IMR-90 (cell line): ENCODE measurements around the gene DNTT. TPM values are rescaled to one million over a fixed set of nuclear protein-coding genes. Genes with fewer than 3 reads are reported as not detected.

Experiments used
- ATAC-seq: fragments of 200-7000 bp; cut with Tn5 transposase; 2 replicates; pipeline ENCODE4 v1.9.1; 2020; ENCODE audit warnings: low read depth, mild to moderate bottlenecking, moderate library complexity
- BruUV-seq: library from RNA; stranded (reverse); fragments of 400-500 nt; replicated peaks from 2 replicates; lab custom pipeline; 2021; lab: Mats Ljungman, UMichigan
- CTCF ChIA-PET: fragments of 300-600 bp; formaldehyde crosslinking; extraction: SDS; loops from one replicate; lab custom pipeline; 2021; ENCODE audit warnings: antibody characterized with exemption; lab: Yijun Ruan, JAX
- POLR2A ChIA-PET: fragments of 300-600 bp; sonication (Branson Sonifier 250); formaldehyde crosslinking; loops from one replicate; lab custom pipeline; 2022; ENCODE audit warnings: antibody characterized with exemption; ENCODE audit not compliant: unreplicated experiment; lab: Charles Lee
- DNase-seq: peaks from one replicate; pipeline ENCODE4 v3.0.0; 2013
- H2AFZ ChIP-seq: replicated peaks from 2 replicates; pipeline ENCODE3; 2013; ENCODE audit warnings: low read length, mild to moderate bottlenecking; ENCODE audit not compliant: poor library complexity
- H2AK5ac ChIP-seq: 2 replicates; pipeline ENCODE4 v1.6.1; 2013; ENCODE audit warnings: low read depth, low read length, inconsistent platforms
- H2AK9ac ChIP-seq: replicated peaks from 2 replicates; pipeline ENCODE3; 2013; ENCODE audit warnings: mild to moderate bottlenecking, low read depth, low read length, moderate library complexity; ENCODE audit not compliant: poor library complexity
- H2BK120ac ChIP-seq: 2 replicates; pipeline ENCODE4 v1.6.1; 2013; ENCODE audit warnings: low read depth, low read length, inconsistent platforms
- H2BK15ac ChIP-seq: 3 replicates; pipeline ENCODE4 v1.6.1; 2013; ENCODE audit warnings: low read depth, low read length, inconsistent platforms
- H2BK20ac ChIP-seq: 2 replicates; pipeline ENCODE4 v1.6.1; 2013; ENCODE audit warnings: low read depth, mild to moderate bottlenecking, inconsistent platforms, low read length, moderate library complexity
- H2BK5ac ChIP-seq: 2 replicates; pipeline ENCODE4 v1.6.1; 2013; ENCODE audit warnings: mild to moderate bottlenecking, low read depth, low read length, inconsistent platforms; ENCODE audit not compliant: poor library complexity, severe bottlenecking
- H3K14ac ChIP-seq: replicated peaks from 2 replicates; pipeline ENCODE4 v1.6.1; 2013; ENCODE audit warnings: low read depth, low read length, inconsistent platforms
- H3K18ac ChIP-seq: 2 replicates; pipeline ENCODE4 v1.6.1; 2013; ENCODE audit warnings: low read depth, low read length, control low read depth
- H3K23ac ChIP-seq: 2 replicates; pipeline ENCODE4 v1.6.1; 2013; ENCODE audit warnings: low read depth, low read length, inconsistent platforms
- H3K27ac ChIP-seq: 2 replicates; pipeline ENCODE4 v1.5.1; 2013; ENCODE audit warnings: mild to moderate bottlenecking, control low read depth, low read length; ENCODE audit not compliant: insufficient read depth
- H3K27me3 ChIP-seq: 2 replicates; pipeline ENCODE4 v1.6.1; 2013; ENCODE audit warnings: low read length; ENCODE audit not compliant: control insufficient read depth, insufficient read depth
- H3K36me3 ChIP-seq: 2 replicates; pipeline ENCODE4 v1.6.1; 2013; ENCODE audit warnings: low read length, mixed read lengths; ENCODE audit not compliant: control insufficient read depth, insufficient read depth
- H3K4ac ChIP-seq: 2 replicates; pipeline ENCODE4 v1.6.1; 2013; ENCODE audit warnings: low read depth, low read length, inconsistent platforms
- H3K4me1 ChIP-seq: 2 replicates; pipeline ENCODE4 v1.6.1; 2013; ENCODE audit warnings: low read length, mixed read lengths; ENCODE audit not compliant: control insufficient read depth, insufficient read depth
- H3K4me2 ChIP-seq: 2 replicates; pipeline ENCODE4 v1.6.1; 2013; ENCODE audit warnings: low read depth, mild to moderate bottlenecking, control low read depth, low read length, moderate library complexity
- H3K4me3 ChIP-seq: 2 replicates; pipeline ENCODE4 v1.5.1; 2013; ENCODE audit warnings: low read depth, mild to moderate bottlenecking, control low read depth, low read length, moderate library complexity; ENCODE audit not compliant: insufficient read depth
- H3K56ac ChIP-seq: 2 replicates; pipeline ENCODE4 v1.6.1; 2013; ENCODE audit warnings: low read length, inconsistent platforms; ENCODE audit not compliant: insufficient read depth; ENCODE audit errors: extremely low read depth
- H3K79me1 ChIP-seq, 2 experiments: 2 replicates each; pipeline ENCODE4 v1.6.1; 2013; ENCODE audit warnings: low read length in 2 of 2, inconsistent platforms in 1 of 2, low read depth in 1 of 2
- H3K9ac ChIP-seq: 2 replicates; pipeline ENCODE4 v1.6.1; 2013; ENCODE audit warnings: low read depth, low read length, control low read depth
- H3K9me1 ChIP-seq: 2 replicates; pipeline ENCODE4 v1.6.1; 2013; ENCODE audit warnings: low read length, inconsistent platforms; ENCODE audit not compliant: insufficient read depth
- H3K9me3 ChIP-seq: 2 replicates; pipeline ENCODE4 v1.6.1; 2013; ENCODE audit warnings: low read length; ENCODE audit not compliant: control insufficient read depth, insufficient read depth
- H4K20me1 ChIP-seq: 2 replicates; pipeline ENCODE4 v1.6.1; 2013; ENCODE audit warnings: low read length, inconsistent platforms; ENCODE audit not compliant: insufficient read depth
- H4K5ac ChIP-seq: 2 replicates; pipeline ENCODE4 v1.6.1; 2013; ENCODE audit warnings: mild to moderate bottlenecking, low read depth, low read length, control low read depth
- H4K8ac ChIP-seq, 2 experiments: 2 replicates each; pipeline ENCODE4 v1.6.1; 2013; ENCODE audit warnings: low read depth in 2 of 2, low read length in 2 of 2, control low read depth in 1 of 2, inconsistent platforms in 1 of 2
- H4K91ac ChIP-seq: 2 replicates; pipeline ENCODE4 v1.6.1; 2013; ENCODE audit warnings: low read depth, low read length, inconsistent platforms; ENCODE audit not compliant: insufficient read depth
- BHLHE40 ChIP-seq: fragments of 150-350 bp; IDR thresholded peaks from 2 replicates; pipeline ENCODE4 v1.6.1; 2016; ENCODE audit warnings: mild to moderate bottlenecking, low read depth, low read length
- CEBPB ChIP-seq: IDR thresholded peaks from 2 replicates; pipeline ENCODE4 v1.6.1; 2012; ENCODE audit warnings: low read depth, low read length, improper control_type of control experiment
- CHD1 ChIP-seq: IDR thresholded peaks from 2 replicates; pipeline ENCODE4 v1.6.1; 2012; ENCODE audit warnings: low read depth, low read length, improper control_type of control experiment
- FOS ChIP-seq: fragments of 150-350 bp; IDR thresholded peaks from 2 replicates; pipeline ENCODE4 v1.6.1; 2016; ENCODE audit warnings: low read depth, low read length
- MAFK ChIP-seq: IDR thresholded peaks from 2 replicates; pipeline ENCODE4 v1.6.1; 2012; ENCODE audit warnings: low read depth, low read length, improper control_type of control experiment
- MAZ ChIP-seq: IDR thresholded peaks from 2 replicates; pipeline ENCODE4 v1.6.1; 2012; ENCODE audit warnings: low read depth, mild to moderate bottlenecking, low read length, improper control_type of control experiment, moderate library complexity, borderline replicate concordance
- NFE2L2 ChIP-seq: fragments of 150-350 bp; IDR thresholded peaks from 2 replicates; pipeline ENCODE4 v1.6.1; 2016; ENCODE audit warnings: low read depth, mild to moderate bottlenecking, low read length
- POLR2A ChIP-seq: IDR thresholded peaks from 2 replicates; pipeline ENCODE4 v1.6.1; 2012; ENCODE audit warnings: mild to moderate bottlenecking, low read depth, low read length
- RAD21 ChIP-seq: IDR thresholded peaks from 2 replicates; pipeline ENCODE4 v1.6.1; 2012; ENCODE audit warnings: low read length, improper control_type of control experiment
- RCOR1 ChIP-seq: IDR thresholded peaks from 2 replicates; pipeline ENCODE4 v1.6.1; 2012; ENCODE audit warnings: mild to moderate bottlenecking, low read length, improper control_type of control experiment; ENCODE audit not compliant: insufficient replicate concordance
- RFX5 ChIP-seq: IDR thresholded peaks from 2 replicates; pipeline ENCODE4 v1.8.0; 2012; ENCODE audit warnings: low read depth, mild to moderate bottlenecking, low read length, moderate library complexity
- SMC3 ChIP-seq: fragments of 150-350 bp; IDR thresholded peaks from 2 replicates; pipeline ENCODE4 v1.6.1; 2016; ENCODE audit warnings: low read depth, mild to moderate bottlenecking, antibody characterized with exemption, low read length, moderate library complexity
- WGBS, 2 experiments: methylation state at CpG; one replicate each; pipeline versions ENCODE4 v1.1.5 to v1.1.7; 2013; ENCODE audit warnings: missing lambda C conversion rate in 2 of 2; ENCODE audit not compliant: insufficient read length in 1 of 2; ENCODE audit errors: extremely low coverage in 2 of 2; 5-methylcytosine and 5-hydroxymethylcytosine counted together
- dilution Hi-C: fragments of 300-500 bp; cut with HindIII; formaldehyde crosslinking; loops from one replicate; pipeline ENCODE4 v1.14.3; 2018; ENCODE audit warnings: low sequenced_read_pairs; ENCODE audit not compliant: unreplicated experiment
- in situ Hi-C: fragments of 300-500 bp; cut with MboI; formaldehyde crosslinking; loops from 3 replicates; pipeline ENCODE4 v1.14.3; 2019; ENCODE audit warnings: low sequenced_read_pairs, inconsistent platforms, mixed read lengths
- intact Hi-C: fragments of 100-400 bp; cut with micrococcal nuclease; formaldehyde crosslinking; loops from 2 replicates; pipeline ENCODE4 v1.10.0; 2022
- polyA plus RNA-seq, 3 experiments: library from polyadenylated mRNA; depleted of rRNA; stranded (reverse); fragments of >200 nt; gene quantifications; 2 replicates each; pipeline ENCODE4 v1.2.3, GENCODE V29; 2012; ENCODE audit warnings: low replicate concordance in 1 of 3
- total RNA-seq: library from RNA; depleted of rRNA; stranded (reverse); fragments of >200 nt; gene quantifications from 2 replicates; pipeline ENCODE4 v1.2.3, GENCODE V29; 2012
- TF ChIP-seq, protein P1 (sequence below): fragments of 150-350 bp; IDR thresholded peaks from 2 replicates; pipeline ENCODE4 v1.6.1; 2017; ENCODE audit warnings: mild to moderate bottlenecking, antibody characterized with exemption, low read length, low read depth
- TF ChIP-seq, protein P2 (sequence below): fragments of 150-350 bp; IDR thresholded peaks from 2 replicates; pipeline ENCODE4 v1.6.1; 2016; ENCODE audit warnings: low read depth, mild to moderate bottlenecking, low read length, moderate library complexity, borderline replicate concordance

Gene DNTT
- total and polyA plus RNA-seq, 2 of the 4 experiments (the other 2 are of a cell fraction), result not detected

GRCh38 chr10:96272316-96273280 lies 31.6 kb upstream of the DNTT start (continued):
- TF ChIP-seq SMC3, result no peak

DNA sequence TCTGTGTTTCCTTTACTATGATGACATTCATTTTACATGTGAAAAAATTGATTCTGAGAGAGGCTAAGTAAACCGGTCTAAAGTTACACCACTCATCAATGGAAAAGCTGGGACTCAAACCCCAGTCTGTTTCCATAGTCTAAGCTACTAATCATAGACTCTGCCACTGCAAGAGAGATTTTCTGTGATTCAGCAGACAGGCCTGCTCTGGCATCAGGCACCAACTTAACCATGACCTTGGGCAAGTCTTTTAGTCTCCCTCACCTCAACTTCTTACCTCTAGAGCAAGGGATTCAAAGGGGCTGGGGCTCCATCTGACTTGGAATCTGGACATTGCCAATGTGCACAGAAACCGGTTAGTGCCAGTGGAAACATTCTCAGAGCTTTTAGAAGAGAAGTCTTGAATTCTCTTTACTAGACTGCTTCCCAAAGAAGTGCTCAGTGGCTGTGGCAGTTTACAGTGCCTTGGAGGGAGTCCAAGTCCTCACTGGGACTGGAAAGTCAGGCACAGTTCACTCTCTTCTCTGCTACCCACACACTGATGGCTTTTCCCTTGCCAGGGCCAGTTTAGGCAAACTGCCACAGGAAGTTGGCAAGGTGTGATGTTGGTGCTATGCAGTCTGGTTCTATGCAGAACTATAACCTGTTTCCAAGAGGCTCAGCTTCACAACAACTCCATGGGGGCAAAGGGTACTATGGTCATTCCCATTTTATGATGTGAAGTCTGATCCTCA lies 28.4 kb upstream of the DNTT start:
- in situ Hi-C loops (no loop called here), intact Hi-C loops (no loop called here), dilution Hi-C loops (no loop called here)
- no peaks in the 10 kb centered on the region for H3K9me3 ChIP-seq
- no peak overlapping the region for H2BK15ac ChIP-seq
- ChIA-PET POLR2A (no interaction called here), CTCF (no interaction called here)
- no peaks in the 10 kb centered on the region for H3K4me1 ChIP-seq
- no peak overlapping the region for H2AK9ac ChIP-seq
- no peak overlapping the region for H3K23ac ChIP-seq
- ATAC-seq, result no peak
- no peak overlapping the region for H3K18ac ChIP-seq
- no peaks in the 10 kb centered on the region for H3K36me3 ChIP-seq
- no peaks in the 10 kb centered on the region for H4K20me1 ChIP-seq
- no peak overlapping the region for H3K9ac ChIP-seq
- no peak overlapping the region for H2BK5ac ChIP-seq
- no peak overlapping the region for H2BK20ac ChIP-seq
- no peak for DNase-seq
- no peak overlapping the region for H3K14ac ChIP-seq
- no peak overlapping the region for H4K8ac ChIP-seq
- H3K27me3 ChIP-seq, result no peaks in the 10 kb centered on the region
- no peaks in the 10 kb centered on the region for H3K79me1 ChIP-seq
- no peak overlapping the region for H4K5ac ChIP-seq
- WGBS, 2 experiments, result no CpG with 5 or more reads among the region's 2 CpGs
- no peak overlapping the region for H3K4ac ChIP-seq
- no peak overlapping the region for H3K27ac ChIP-seq
- H4K91ac ChIP-seq, result no peak overlapping the region
- H3K4me3 ChIP-seq, result no peak overlapping the region
- H3K4me2 ChIP-seq, result no peak overlapping the region
- H2AK5ac ChIP-seq, result no peak overlapping the region
- H2AFZ ChIP-seq, result no peak overlapping the region
- no TSS peak for BruUV-seq
- H2BK120ac ChIP-seq, result no peak overlapping the region
- H3K56ac ChIP-seq, result no peak overlapping the region
- no peaks in the 10 kb centered on the region for H3K9me1 ChIP-seq
- TF ChIP-seq RCOR1 (no peak), CEBPB (no peak), FOS (no peak), NFE2L2 (no peak), MAFK (no peak), SMC3 (no peak), RFX5 (no peak), MAZ (no peak), BHLHE40 (no peak), CHD1 (no peak), POLR2A (no peak), RAD21 (no peak)
- TF ChIP-seq, protein P1, sequence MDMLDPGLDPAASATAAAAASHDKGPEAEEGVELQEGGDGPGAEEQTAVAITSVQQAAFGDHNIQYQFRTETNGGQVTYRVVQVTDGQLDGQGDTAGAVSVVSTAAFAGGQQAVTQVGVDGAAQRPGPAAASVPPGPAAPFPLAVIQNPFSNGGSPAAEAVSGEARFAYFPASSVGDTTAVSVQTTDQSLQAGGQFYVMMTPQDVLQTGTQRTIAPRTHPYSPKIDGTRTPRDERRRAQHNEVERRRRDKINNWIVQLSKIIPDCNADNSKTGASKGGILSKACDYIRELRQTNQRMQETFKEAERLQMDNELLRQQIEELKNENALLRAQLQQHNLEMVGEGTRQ, result no peak
- TF ChIP-seq, protein P2, sequence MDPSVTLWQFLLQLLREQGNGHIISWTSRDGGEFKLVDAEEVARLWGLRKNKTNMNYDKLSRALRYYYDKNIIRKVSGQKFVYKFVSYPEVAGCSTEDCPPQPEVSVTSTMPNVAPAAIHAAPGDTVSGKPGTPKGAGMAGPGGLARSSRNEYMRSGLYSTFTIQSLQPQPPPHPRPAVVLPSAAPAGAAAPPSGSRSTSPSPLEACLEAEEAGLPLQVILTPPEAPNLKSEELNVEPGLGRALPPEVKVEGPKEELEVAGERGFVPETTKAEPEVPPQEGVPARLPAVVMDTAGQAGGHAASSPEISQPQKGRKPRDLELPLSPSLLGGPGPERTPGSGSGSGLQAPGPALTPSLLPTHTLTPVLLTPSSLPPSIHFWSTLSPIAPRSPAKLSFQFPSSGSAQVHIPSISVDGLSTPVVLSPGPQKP, result no peak
